Heart right ventricle (tissue), 16 donors: ENCODE data around the gene TMEM271. TPM values are rescaled to one million over a fixed set of nuclear protein-coding genes. Genes with fewer than 3 reads are reported as not detected.
A peak's percentile ranks its signal among the peaks of the same experiment; 100 is the strongest.
"Not testable (repeated sequence)": the region's sequence is repeated elsewhere in the genome, so short reads cannot be mapped to it uniquely, and the experiment has no call there.

Experiments
- ATAC-seq, 8 donors: fragments of 200-7000 bp; cut with Tn5 transposase; one replicate each; pipeline ENCODE4 v1.9.1; 2020; ENCODE audit warnings: mild to moderate bottlenecking in 8 of 8, moderate library complexity in 8 of 8, moderate number of reproducible peaks in 1 of 8
- DNase-seq, 2 donors: peaks; one replicate each; pipeline ENCODE4 v3.0.0-alpha.2; 2020
- H3K27ac ChIP-seq, 10 donors: fragments of 200-600 bp; sonication (generic) in 2 of 10; one replicate each; pipeline versions ENCODE4 v1.5.0 to v1.8.0; 2020 to 2022; ENCODE audit warnings: mild to moderate bottlenecking in 3 of 10
- H3K27me3 ChIP-seq, 7 donors: fragments of 200-600 bp; one replicate each; pipeline ENCODE4 v1.8.0; 2021 to 2022; ENCODE audit warnings: mild to moderate bottlenecking in 2 of 7
- H3K36me3 ChIP-seq, 9 donors: fragments of 200-600 bp; sonication (generic) in 1 of 9; one replicate each; pipeline versions ENCODE4 v1.5.0 to v1.8.0; 2020 to 2022; ENCODE audit warnings: mild to moderate bottlenecking in 2 of 9
- H3K4me1 ChIP-seq, 9 donors: fragments of 200-600 bp; sonication (generic) in 1 of 9; one replicate each; pipeline versions ENCODE4 v1.5.0 to v1.8.0; 2020 to 2022; ENCODE audit warnings: mild to moderate bottlenecking in 4 of 9
- H3K4me3 ChIP-seq, 10 donors: fragments of 200-600 bp; sonication (generic) in 2 of 10; one replicate each; pipeline versions ENCODE4 v1.5.0 to v1.8.0; 2020 to 2022; ENCODE audit warnings: mild to moderate bottlenecking in 7 of 10, moderate library complexity in 2 of 10
- H3K9me3 ChIP-seq, 11 donors: fragments of 200-600 bp in 10 of 11; sonication (generic) in 2 of 11; one replicate each; pipeline versions ENCODE4 v1.5.0 to v1.8.0; 2013 to 2022; ENCODE audit warnings: mild to moderate bottlenecking in 2 of 11, control low read depth in 1 of 11, moderate library complexity in 1 of 11
- WGBS, 2 donors: extraction: QIAGEN DNeasy Blood & Tissue Kit; methylation state at CpG; one replicate each; pipeline ENCODE4 v1.1.7; 2013; ENCODE audit warnings: inconsistent platforms in 1 of 2; 5-methylcytosine and 5-hydroxymethylcytosine counted together
- intact Hi-C, 10 donors: fragments of 100-400 bp; cut with DNase I; formaldehyde crosslinking; loops; one replicate each; pipeline versions ENCODE4 v1.11.1 to v1.14.2; 2022
- polyA plus RNA-seq, 2 donors: library from polyadenylated mRNA; stranded (reverse); fragments of 200-250 nt; gene quantifications; one replicate each; pipeline ENCODE4 v1.2.3, GENCODE V29; 2013
- total RNA-seq, 10 donors: library from RNA; stranded (reverse); fragmentation: NEBNext Ultra II Directional in 3 of 10; extraction: Animal tissue kit (Norgen Biotek cat#: 25700) in 3 of 10; gene quantifications; one replicate each; pipeline versions ENCODE4 v1.2.1 to v1.2.4, GENCODE V29; 2021 to 2023
- TF ChIP-seq, protein P1 (sequence below), 9 donors: fragments of 200-600 bp; sonication (generic) in 2 of 9; IDR thresholded peaks; one replicate each; pipeline versions ENCODE4 v1.5.0 to v1.8.0; 2021 to 2022; ENCODE audit warnings: antibody characterized with exemption in 9 of 9, mild to moderate bottlenecking in 5 of 9, moderate library complexity in 1 of 9
- donor health status: Arrhythmogenic right ventricular cardiomyopathy.
- donor health status: ischemic (EF 13 %, LVEDD 7.1; RV severe dilation, severe dysfunction).
- donor health status: healthy with polysubstance abuse.
- donor health status: DM: no; HTN: yes; CAD: no.
- donor health status: DM: no; HTN: no; CAD: no.
- donor health status: ischemic (EF 25% LVEDD 6.9; RV normal size, moderate dysfunction).
- donor health status: ischemic (EF 25% LVEDD 5.7; RV mildly dilated, moderate dysfunction).
- donor health status: healthy.
- donor health status: DM: yes; HTN: yes; CAD: no.
- donor health status: Ischemic cardiomyopathy.
- donor health status: ischemic (EF 35%, LVEDD 5.7; RV mildly dilated, moderate dysfunction).
- donor health status: nonischemic (EF 11% LVEDD 7.7; RV severe dilation, severe dysfunction).
- donor health status: DM: yes; HTN: yes; CAD: no.
- donor health status: PGD.
- donor health status: ischemic (EF 29% LVEDD 5.4; RV normal size, mild dysfunction).
- donor health status: nonischemic (EF 23%, LVEDD 6.1; RV moderate dilation, normal function).

TMEM271 gene
- total and polyA plus RNA-seq, 12 donors: not detected

DNA sequence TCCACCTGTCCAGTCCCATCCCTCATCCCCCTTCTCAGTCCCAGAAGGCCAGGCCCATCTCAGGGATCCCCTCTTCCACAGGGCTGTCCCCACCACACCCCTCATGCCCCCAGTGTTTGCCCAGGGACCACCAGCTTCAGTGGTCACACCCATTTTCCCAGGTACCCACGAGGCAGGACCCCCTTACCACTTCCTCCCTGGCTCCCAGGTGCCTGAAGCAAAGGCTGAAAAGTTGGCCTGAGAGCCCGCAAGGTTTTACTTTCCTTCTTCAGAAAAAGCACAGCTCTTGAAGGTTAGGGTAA is 7.8 kb downstream of the TMEM271 start:
- no peak overlapping the region for H3K4me3 ChIP-seq
- no peaks in the 10 kb centered on the region for H3K36me3 ChIP-seq
- H3K27me3 ChIP-seq: peaks cover 7 to 62% (median 48%) of the 10 kb centered on the region in 7 donors
- no peak overlapping the region for H3K27ac ChIP-seq
- DNase-seq (no peak), ATAC-seq (no peak)
- TF ChIP-seq, protein P1, sequence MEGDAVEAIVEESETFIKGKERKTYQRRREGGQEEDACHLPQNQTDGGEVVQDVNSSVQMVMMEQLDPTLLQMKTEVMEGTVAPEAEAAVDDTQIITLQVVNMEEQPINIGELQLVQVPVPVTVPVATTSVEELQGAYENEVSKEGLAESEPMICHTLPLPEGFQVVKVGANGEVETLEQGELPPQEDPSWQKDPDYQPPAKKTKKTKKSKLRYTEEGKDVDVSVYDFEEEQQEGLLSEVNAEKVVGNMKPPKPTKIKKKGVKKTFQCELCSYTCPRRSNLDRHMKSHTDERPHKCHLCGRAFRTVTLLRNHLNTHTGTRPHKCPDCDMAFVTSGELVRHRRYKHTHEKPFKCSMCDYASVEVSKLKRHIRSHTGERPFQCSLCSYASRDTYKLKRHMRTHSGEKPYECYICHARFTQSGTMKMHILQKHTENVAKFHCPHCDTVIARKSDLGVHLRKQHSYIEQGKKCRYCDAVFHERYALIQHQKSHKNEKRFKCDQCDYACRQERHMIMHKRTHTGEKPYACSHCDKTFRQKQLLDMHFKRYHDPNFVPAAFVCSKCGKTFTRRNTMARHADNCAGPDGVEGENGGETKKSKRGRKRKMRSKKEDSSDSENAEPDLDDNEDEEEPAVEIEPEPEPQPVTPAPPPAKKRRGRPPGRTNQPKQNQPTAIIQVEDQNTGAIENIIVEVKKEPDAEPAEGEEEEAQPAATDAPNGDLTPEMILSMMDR (IDR thresholded peaks at IDR 0.05): no peak
- intact Hi-C loops: no loop called here
- H3K9me3 ChIP-seq: no peaks in the 10 kb centered on the region
- H3K4me1 ChIP-seq: no peaks in the 10 kb centered on the region
- 49 to 61% methylated on average over 2 of the region's 2 CpGs for WGBS, 2 donors

DNA sequence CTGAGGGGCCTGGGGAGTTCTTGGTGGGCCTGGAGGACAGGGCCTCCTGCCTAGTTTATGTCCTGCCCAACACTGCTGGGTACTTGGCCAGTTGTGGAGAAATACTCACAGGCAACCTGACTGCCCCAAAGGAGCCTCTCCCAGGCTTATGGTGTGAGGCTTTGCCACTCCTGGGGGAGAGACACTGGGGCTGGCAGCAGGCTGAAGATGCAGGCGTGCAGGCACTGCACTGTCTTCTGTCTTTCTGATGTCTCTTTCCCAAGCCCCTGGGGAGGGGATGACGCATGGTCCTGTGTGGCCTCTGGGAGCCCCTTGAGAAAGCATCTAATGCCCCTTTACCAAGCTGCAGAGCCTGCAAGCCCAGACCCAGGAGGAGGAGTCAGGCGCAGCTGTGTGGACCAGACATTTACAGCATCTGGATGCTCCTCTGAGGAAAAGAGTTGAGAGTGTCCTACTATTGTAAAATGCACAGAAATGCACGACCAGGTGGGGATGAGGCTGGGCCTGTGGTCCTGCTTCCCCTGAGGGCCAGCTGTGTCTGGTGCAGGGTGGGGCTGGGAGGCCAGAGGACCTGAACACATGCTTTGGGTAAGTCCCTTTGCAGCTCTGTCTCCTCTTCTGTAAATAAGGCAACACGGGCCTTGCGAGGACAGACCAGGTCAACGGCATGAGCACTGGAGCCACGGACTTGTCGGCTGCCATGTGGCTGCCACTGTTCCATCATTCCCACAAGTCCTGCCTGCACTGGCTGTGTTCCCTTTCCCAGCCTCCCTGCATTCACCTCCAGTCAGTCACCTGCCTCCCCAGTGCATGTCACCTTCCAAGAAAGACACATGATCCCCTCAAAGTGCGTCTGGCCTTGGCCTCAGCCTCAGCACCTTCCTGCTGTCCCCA is 8.4 kb downstream of the TMEM271 start:
- ATAC-seq: peak in 1 of 8 donors; percentile 22

DNA sequence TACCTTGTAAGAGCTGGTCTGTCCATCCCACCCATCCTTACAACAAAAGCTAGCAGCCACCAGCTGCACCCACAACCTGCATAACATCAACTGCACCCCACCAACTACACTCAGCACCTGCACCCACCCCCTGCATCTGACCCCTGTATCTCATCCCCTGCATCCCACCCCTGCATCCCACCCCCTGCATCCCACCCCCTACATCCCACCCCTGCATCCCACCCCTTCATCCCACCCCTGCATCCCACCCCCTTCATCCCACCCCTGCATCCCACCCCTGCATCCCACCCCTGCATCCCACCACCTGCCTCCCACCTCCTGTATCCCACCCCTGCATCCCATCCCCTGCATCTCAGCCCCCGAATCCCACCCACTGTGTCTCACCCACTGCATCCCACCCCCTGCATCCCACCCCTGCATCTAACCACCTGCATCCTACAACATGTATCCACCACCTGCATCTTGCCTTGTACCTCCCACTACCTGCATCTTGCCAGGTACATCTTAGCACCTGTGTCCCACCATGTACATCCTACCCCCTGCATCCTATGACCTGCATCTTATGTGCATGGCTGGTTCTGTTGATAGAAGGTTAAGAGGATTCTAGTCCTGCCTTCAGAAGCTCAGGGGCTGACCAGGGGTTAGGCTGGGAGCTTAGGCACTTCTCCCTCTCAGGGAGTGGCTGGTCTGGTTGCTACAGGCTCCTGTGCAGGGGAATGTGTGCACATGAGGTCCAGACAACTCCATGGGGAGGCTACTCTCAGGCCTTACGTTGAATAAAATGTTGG is 9.4 kb downstream of the TMEM271 start:
- Histone ChIP-seq H3K9me3 (no peaks in the 10 kb centered on the region), H3K36me3 (no peaks in the 10 kb centered on the region), H3K4me1 (no peaks in the 10 kb centered on the region), H3K27me3 (peaks cover 0 to 46% (median 32%) of the 10 kb centered on the region in 7 donors), H3K27ac (no peak overlapping the region), H3K4me3 (no peak overlapping the region)
- TF ChIP-seq, protein P1 (IDR thresholded peaks at IDR 0.05): no peak
- intact Hi-C loops: no loop called here
- ATAC-seq (no peak), DNase-seq (no peak)
- 44 to 47% methylated on average over 2 of the region's 2 CpGs for WGBS, 2 donors

More for the DNA sequence above, 8.4 kb downstream of the TMEM271 start:
- no peak overlapping the region for H3K27ac ChIP-seq
- no peaks in the 10 kb centered on the region for H3K9me3 ChIP-seq
- no peak for DNase-seq
- peaks cover 7 to 56% (median 42%) of the 10 kb centered on the region in 7 donors for H3K27me3 ChIP-seq
- no peaks in the 10 kb centered on the region for H3K36me3 ChIP-seq
- no peaks in the 10 kb centered on the region for H3K4me1 ChIP-seq
- WGBS, 2 donors: 76% methylated on average over 10 of the region's 10 CpGs
- intact Hi-C loops: no loop called here
- TF ChIP-seq, protein P1 (IDR thresholded peaks at IDR 0.05): no peak
- no peak overlapping the region for H3K4me3 ChIP-seq

DNA sequence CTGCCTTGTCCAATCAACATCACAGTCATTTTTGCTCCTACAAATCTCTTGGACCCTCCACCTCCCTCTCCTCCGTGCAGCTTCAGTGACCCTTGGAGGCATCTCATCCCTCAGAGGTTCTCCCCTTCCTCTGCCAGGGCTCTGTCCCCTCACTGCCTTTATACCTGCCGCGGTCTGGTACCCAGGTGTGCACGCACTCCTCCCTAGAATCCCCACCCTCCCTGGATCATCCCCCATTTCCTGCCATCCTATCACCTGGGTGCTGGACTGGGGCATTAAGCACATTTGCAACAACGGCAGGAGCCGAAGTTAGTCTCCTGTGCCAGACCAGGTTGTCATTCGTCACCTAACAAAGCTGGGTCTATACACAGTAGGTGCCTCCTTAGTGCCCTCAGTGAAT is 10.1 kb downstream of the TMEM271 start:
- WGBS, 2 donors: 91 to 92% methylated on average over 7 of the region's 7 CpGs
- Histone ChIP-seq H3K36me3 (no peaks in the 10 kb centered on the region), H3K27me3 (peaks cover 0 to 42% (median 26%) of the 10 kb centered on the region in 7 donors), H3K4me3 (no peak overlapping the region), H3K9me3 (no peaks in the 10 kb centered on the region), H3K4me1 (no peaks in the 10 kb centered on the region), H3K27ac (no peak overlapping the region)
- DNase-seq (no peak), ATAC-seq (no peak)
- intact Hi-C loops: no loop called here
- TF ChIP-seq, protein P1 (IDR thresholded peaks at IDR 0.05): no peak

DNA sequence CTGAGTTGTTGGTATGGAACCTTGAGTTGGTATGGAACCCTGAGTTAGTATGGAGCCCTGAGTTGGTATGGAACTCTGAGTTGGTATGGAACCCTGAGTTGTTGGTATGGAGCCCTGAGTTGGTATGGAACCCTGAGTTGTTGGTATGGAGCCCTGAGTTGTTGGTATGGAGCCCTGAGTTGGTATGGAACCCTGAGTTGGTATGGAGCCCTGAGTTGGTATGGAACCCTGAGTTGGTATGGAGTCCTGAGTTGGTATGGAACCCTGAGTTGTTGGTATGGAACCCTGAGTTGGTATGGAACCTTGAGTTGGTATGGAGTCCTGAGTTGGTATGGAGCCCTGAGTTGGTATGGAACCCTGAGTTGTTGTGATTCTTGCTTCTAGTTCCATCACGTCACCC is 10.5 kb downstream of the TMEM271 start:
- H3K4me1 ChIP-seq, intact Hi-C loops, H3K9me3 ChIP-seq, ATAC-seq, H3K4me3 ChIP-seq, H3K27ac ChIP-seq, DNase-seq, H3K36me3 ChIP-seq: not testable (repeated sequence)
- WGBS, 2 donors: 81% methylated on average over 1 of the region's 1 CpG
- H3K27me3 ChIP-seq: peaks cover 0 to 40% (median 22%) of the 10 kb centered on the region in 7 donors

DNA sequence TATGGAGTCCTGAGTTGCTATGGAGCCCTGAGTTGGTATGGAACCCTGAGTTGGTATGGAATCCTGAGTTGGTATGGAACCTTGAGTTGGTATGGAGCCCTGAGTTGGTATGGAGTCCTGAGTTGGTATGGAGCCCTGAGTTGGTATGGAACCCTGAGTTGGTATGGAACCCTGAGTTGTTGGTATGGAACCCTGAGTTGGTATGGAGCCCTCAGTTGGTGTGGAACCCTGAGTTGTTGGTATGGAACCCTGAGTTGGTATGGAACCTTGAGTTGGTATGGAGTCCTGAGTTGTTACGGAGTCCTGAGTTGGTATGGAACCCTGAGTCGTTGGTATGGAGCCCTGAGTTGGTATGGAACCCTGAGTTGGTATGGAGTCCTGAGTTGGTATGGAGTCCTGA is 13.6 kb downstream of the TMEM271 start:
- H3K4me3 ChIP-seq, H3K9me3 ChIP-seq, H3K36me3 ChIP-seq, H3K4me1 ChIP-seq, intact Hi-C loops, ATAC-seq, DNase-seq, H3K27ac ChIP-seq, H3K27me3 ChIP-seq: not testable (repeated sequence)
- WGBS, 2 donors: 78 to 89% methylated on average over 2 of the region's 2 CpGs
